HG02943 (cell line): ENCODE measurements around the gene PHACTR1.

ENCODE experiments used
- ATAC-seq: cut with Tn5 transposase; IDR thresholded peaks from one replicate; pipeline ENCODE4 v1.9.1; 2021; ENCODE audit warnings: mild to moderate bottlenecking, low read depth, moderate library complexity; ENCODE audit not compliant: unreplicated experiment

Gene PHACTR1

GRCh38 chr6:13290335-13290734 lies 573.8 kb downstream of the PHACTR1 start:
- no peak for ATAC-seq

- no peak for ATAC-seq
Measured at GRCh38 chr6:13292774-13293173, 576.2 kb downstream of the PHACTR1 start.

GRCh38 chr6:13294499-13295069 lies 578.0 kb downstream of the PHACTR1 start:
- ATAC-seq: no peak

- no peak for ATAC-seq
Measured at GRCh38 chr6:13295576-13295975, 579.0 kb downstream of the PHACTR1 start.

GRCh38 chr6:13296536-13296997 lies 580.0 kb downstream of the PHACTR1 start:
- ATAC-seq: no peak

- ATAC-seq: no peak
Measured at GRCh38 chr6:13297391-13297790, 580.8 kb downstream of the PHACTR1 start.

- no peak for ATAC-seq
Measured at GRCh38 chr6:13298446-13298845, 581.9 kb downstream of the PHACTR1 start.

GRCh38 chr6:13299403-13299821 lies 582.8 kb downstream of the PHACTR1 start:
- ATAC-seq: peak; percentile 49

GRCh38 chr6:13299918-13300317 lies 583.4 kb downstream of the PHACTR1 start:
- no peak for ATAC-seq

- ATAC-seq: no peak
Measured at GRCh38 chr6:13300643-13301590, 584.4 kb downstream of the PHACTR1 start.

- no peak for ATAC-seq
Measured at GRCh38 chr6:13302291-13302690, 585.7 kb downstream of the PHACTR1 start.

- ATAC-seq: peak; percentile 42
Measured at GRCh38 chr6:13302751-13303667, 586.4 kb downstream of the PHACTR1 start.

GRCh38 chr6:13303668-13304017 lies 587.1 kb downstream of the PHACTR1 start:
- peak; percentile 41 for ATAC-seq

- no peak for ATAC-seq
Measured at GRCh38 chr6:13304101-13304500, 587.5 kb downstream of the PHACTR1 start.

GRCh38 chr6:13304580-13305260 lies 588.2 kb downstream of the PHACTR1 start:
- no peak for ATAC-seq

GRCh38 chr6:13305288-13305687 lies 588.7 kb downstream of the PHACTR1 start:
- no peak for ATAC-seq

GRCh38 chr6:13305791-13306190 lies 589.2 kb downstream of the PHACTR1 start:
- ATAC-seq: no peak

GRCh38 chr6:13307508-13307995 lies 591.0 kb downstream of the PHACTR1 start:
- no peak for ATAC-seq

GRCh38 chr6:13308332-13308731 lies 591.8 kb downstream of the PHACTR1 start:
- no peak for ATAC-seq

- ATAC-seq: no peak
Measured at GRCh38 chr6:13311155-13311554, 594.6 kb downstream of the PHACTR1 start.
